ENCODE measurements around the gene HDAC9.

HDAC9 gene

DNA sequence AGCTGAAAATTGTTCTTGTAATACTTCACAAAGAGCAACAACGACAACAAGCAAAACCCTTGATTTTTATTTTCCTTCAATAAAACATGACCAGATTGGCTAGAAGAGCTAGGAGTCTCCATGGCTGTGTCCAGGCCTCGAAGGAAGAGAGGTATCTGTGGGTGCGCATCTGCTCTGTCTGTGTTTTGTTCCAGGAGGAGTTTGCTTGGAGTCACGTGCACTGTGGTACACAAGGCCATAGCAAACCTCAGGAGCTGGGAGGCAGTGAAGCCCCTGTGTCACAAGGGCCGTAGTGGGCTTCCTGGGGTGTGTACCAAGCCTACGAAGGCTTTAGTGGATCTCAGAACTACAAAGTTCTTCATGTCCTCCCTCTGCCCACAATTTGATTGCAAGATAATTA, 350.2 kb downstream of the HDAC9 start:
- DNase-seq (ENCODE audit: low spot score), result no peak

DNA sequence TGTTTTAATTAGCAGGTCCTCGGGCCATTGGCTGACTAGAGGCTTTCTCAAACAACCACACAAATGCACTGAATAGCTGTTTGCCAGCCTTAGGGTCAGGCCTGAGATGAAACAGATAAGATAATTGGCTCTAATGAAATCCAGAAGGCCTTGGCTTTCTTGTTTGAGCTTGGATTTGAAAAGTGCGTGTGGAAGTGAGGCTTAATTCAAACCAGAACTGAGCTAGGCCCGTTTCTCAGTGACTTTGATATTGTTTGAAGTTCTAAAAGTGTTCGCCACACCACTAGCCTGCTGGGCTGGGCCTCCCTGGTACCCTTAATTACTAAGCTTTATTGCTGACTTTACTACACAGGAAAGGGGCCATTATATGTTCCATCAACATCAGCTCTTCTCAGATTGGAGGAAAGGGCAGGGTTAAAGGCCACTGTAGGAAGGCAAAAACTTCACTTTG, 351.2 kb downstream of the HDAC9 start:
- no peak for DNase-seq (ENCODE audit: low spot score)

DNA sequence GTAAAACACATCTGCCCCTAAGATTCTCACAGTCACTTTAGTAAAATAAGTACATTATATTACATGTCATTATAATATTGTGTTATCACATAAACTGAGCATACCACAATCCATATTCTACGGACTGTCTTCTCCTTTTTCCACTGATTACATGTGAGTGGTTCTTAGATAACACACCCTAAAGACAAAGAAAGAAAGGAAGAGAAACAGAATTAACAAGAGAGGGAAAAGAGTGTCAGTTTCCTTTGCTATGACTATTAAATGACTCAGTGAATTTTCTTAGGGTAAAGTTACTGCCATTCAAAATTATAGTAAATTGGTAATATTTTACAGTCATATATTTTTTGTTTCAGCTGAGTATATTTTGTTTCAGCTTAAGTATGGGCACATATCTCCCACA, 353.6 kb downstream of the HDAC9 start:
- DNase-seq (ENCODE audit: low spot score), result no peak

DNA sequence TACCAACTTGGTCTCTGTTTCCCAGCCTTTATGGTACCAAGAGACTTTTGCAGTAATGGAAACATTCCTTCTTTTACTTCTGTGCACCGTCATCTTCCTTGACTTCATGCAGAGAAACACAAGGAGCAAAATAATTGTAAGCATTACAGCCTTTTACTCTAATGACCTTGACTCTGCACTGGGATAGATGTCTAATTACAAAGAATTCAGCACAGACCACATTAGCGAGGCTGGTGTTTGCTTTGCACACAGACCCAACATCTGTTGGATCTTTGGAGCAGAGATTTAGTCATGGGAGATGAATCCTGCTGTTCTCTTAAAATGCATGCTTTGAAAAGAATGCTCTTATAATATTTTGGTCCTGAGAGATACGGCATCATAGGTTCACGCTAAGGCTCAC, 360.2 kb downstream of the HDAC9 start:
- no peak for DNase-seq (ENCODE audit: low spot score)

DNA sequence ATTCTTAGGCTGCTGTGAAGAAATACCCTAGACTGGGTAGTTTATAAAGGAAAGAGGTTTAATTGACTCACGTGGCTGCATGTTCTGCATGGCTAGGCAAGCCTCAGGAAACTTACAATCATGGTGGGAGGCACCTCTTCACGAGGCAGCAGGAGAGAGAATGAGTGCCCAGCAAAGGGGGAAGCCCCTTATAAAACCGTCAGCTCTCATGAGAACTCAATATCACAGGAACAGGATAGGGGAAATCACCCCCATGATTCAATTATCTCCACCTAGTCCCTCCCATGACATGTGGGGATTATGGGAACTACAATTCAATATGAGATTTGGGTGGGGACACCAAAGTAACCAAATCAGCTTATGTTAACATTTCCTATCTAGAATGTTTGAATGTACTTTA, 362.7 kb downstream of the HDAC9 start:
- no peak for DNase-seq (ENCODE audit: low spot score)

DNA sequence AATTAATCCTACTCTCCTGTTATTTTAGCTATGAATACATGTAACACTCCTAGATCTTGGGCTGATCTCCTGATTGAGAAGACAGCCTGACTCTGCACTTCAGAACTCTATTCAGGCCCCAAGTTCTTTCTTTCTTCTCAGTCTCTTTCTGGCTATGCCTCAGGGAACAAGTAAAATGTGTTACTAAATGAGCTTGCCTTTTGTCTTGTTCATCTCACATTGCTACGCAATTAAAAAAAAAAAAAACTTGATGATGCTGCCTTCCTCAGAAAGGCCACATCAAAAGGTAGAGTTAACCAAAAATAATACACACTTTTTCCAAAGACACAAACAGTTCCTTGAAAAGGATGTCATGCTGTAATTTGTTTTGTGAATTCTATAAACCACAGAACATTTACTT, 363.8 kb downstream of the HDAC9 start:
- no peak for DNase-seq (ENCODE audit: low spot score)

DNA sequence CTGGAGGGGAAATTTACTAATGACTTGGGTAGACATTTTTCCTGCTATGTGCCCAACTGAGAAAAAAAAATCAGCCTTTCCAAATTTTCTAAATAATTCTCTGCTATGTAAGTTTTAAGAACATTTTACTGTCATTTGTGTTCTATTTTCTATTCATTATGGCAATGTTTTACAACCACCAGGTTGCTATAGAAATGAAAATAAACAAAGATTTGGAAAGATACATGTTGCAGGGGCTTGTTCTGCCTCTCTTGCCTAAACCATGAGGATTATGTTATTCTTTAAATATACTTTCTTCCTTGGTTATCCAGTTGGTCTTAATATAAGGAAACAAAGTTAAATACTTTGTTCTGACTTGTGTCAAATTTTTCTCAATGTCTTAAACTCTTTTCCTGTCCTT, 364.7 kb downstream of the HDAC9 start:
- DNase-seq (ENCODE audit: low spot score), result no peak

DNA sequence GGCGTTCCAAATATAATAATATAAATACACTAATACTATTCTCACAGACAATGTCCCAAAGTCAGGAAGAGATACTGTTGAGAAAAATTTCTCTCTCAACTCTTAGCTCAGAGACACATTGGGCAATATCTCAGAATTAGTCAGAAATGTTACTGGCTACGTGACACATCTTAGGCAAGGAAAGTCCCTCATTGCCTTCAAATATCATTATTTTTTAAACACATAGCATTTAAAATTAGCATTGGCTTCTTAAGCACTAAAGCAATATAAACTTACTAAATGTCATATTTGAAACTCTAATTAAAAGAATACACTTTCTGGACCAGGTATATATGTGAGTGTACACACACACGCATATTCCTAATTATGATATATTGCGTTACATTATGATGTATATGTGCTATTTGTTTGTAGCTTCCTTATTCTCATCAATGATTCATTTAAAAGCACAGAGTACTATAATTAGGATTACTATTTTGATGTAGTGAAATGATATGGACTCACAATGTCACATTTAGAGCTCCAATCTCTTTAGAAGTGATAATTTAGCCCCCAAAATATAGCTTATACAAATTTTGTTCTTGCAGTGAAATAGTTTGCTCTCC, 366.1 kb downstream of the HDAC9 start:
- DNase-seq (ENCODE audit: low spot score), result no peak

DNA sequence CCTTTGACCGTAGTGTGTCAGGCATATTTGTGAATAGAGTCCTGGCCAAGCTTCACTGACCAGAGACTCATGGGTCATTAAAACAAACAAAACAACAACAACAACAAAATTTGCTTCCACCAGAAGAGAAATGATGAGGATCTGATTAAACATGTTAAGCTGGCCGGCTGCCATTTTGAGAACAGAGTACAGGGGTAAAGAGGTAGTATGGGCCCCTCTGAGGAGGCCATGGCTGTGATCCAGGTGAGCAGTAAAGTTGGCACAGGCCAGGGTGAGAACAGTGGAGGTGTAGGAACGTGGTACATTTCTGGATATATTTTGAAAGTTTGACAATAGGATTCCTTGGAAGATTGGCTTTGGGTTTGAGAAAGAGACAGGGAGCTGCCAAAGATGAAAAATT, 369.4 kb downstream of the HDAC9 start:
- no peak for DNase-seq (ENCODE audit: low spot score)

DNA sequence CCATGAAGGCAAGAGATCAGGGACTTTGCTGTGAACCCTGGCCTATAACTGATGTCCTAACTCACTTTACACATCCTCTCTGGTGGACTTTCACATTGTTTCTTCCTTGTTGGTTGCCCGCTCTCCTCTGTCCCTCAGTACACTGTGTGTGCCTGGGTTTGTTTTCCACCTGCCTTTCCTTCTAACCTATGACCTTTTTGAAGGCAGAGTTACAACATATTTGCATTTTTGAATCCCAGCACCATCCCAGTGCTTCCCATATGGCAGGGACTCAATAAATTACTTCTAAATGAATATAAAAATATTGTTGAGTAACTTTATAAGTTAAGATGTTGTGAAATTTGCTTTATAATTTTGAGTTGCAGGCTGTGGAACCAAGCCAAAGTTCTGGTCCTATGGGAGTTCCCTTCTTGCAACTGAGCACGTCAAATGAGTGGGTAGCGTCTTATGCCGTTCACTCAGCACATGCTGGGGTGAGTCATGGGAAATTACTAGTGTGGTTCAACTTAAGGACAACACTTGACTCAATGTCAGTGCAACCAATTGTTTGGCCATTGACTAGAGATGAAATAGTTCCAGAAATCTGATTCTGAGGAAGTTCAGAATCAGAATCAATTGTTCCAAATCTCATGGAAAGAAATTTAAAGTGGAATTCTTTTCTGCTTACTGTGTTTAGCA, 370.9 kb downstream of the HDAC9 start:
- DNase-seq (ENCODE audit: low spot score), result peak; percentile 87

DNA sequence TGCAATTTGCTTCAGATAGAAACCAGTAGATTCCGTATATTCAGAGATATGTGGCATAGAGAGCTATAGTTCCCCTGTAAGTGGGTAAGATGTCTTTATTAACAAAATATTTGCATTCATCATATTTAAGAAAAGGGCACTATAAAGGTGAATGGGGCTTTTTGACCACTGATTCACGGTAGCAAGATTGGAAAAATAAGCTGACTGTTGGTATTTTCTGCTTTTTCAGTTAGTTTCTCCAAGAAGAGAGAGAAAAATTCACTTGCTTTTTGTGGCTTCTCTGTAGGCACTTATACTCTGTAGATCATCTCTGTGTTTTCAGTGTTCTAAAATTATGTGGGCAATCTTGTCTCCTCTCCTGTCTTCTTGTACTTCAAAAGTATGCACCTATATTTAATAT, 376.8 kb downstream of the HDAC9 start:
- no peak for DNase-seq (ENCODE audit: low spot score)

DNA sequence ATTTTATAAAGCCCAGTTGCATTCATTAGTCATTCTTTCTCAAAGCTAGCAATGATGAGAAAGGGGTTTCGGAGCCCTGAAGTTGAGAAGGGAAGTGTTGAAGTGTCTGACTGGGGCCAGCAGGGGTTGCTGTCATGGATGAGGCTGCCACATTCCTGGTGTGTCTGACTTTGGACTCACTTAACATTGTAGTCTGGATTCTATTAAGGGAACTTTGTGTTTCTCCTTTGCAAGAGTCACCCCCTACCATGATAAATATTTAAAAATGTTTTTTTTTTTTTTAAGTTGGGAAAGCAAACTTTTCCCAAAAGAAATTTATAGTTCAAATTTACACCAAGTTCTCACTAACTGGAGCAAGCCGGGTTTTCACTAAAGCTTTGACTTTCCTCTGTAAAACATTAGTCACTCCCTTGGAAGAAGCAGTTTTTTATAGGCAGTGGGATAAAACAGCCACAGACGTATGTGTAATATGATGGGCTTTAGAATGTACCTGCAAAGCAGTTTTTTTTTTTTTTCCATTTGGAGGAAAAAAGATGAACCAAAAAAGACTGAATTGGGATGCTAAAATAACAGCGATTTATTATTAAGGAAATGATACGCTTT, 378.3 kb downstream of the HDAC9 start:
- peak; percentile 17 for DNase-seq (ENCODE audit: low spot score)

DNA sequence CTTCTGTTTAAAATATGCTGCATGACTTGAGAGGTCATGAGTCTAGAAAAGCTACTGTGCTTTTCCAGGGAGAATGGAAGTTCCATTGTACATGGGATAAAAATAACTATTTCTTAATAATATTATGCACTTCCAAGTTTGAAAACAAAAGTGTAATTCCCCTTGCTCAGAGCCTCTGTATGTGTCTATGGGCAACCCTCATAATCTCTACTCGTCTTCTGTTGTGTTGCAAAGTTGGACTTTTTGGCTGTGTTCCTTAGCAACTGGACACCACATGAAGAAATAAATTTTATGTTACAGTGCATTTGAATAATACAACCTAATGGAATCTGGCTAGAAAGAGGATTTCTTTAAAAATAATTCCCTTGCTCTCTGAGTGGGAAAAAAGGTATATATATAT, 379.3 kb downstream of the HDAC9 start:
- no peak for DNase-seq (ENCODE audit: low spot score)

DNA sequence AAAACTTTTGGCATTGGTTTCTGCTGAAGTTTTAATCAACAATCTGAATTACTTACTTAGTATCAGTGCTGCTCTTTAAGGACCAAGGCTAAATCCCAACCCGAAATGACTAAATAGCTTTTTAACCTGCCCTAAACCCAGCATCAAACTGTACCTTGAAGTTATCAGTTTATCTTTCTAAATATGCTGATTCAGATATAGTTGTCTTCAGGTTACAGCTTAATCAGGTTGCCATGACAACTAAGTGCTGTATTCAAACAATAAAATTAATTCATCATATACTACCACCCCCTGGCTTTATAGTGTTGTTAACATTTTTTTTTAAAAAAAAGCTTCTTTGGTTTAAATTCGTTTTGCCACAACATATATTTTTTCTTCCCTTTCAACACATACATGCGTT, 382.3 kb downstream of the HDAC9 start:
- DNase-seq (ENCODE audit: low spot score), result no peak

DNA sequence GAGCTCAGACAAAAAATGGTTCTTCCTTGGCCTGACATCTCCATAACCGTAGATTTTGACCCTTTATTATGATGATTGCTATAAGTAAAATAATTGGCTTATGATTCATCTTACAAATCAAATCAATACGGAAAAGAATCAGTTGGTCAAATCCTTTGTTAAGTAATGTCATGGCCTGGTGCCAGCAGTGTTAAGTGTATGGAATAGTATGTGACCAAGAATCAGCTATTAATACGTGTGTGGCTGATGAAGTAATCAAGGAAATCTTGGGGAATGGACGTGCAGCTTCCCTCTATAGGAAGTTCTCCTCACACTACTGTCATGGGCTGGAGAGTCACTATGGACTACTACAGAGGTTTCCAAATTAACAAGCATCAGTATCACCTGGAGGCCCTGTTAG, 391.3 kb downstream of the HDAC9 start:
- DNase-seq (ENCODE audit: low spot score), result no peak

DNA sequence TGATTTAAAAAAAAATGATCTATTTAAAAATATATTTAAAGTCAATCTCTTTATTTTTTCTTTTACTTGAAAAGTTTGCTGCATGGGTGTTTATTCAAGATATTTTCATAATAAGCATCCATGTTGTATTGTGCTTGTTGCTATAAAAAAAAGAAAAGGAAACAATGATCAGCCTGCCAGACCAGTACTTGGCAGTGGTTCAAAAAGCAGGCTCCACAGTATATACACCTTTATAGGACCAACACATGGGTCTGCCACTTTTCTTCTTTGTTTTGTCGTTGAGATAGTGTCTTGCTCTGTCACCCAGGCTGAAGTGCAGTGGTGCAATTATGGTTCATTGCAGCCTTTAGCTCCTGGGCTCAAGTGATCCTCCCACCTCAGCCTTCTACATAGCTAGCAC, 393.9 kb downstream of the HDAC9 start:
- no peak for DNase-seq (ENCODE audit: low spot score)

DNA sequence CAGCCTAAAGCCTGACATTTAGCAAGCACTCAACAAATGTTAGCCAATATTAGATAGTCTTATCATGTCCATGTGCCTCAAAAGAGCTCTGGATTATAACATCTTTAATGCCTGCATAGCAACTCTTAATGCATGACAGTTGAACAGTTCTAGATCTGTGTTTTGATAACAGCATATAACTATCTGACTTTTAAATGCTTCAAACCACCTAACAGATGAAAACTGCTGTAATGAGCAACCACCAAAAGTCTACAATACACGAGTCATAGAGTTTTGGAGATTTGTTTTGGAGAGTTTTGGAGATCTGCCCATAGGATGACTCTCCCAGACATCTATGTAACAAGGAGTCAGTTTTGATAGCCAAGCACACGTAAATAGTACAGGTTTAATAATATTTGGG, 394.6 kb downstream of the HDAC9 start:
- DNase-seq (ENCODE audit: low spot score), result peak; percentile 32

DNA sequence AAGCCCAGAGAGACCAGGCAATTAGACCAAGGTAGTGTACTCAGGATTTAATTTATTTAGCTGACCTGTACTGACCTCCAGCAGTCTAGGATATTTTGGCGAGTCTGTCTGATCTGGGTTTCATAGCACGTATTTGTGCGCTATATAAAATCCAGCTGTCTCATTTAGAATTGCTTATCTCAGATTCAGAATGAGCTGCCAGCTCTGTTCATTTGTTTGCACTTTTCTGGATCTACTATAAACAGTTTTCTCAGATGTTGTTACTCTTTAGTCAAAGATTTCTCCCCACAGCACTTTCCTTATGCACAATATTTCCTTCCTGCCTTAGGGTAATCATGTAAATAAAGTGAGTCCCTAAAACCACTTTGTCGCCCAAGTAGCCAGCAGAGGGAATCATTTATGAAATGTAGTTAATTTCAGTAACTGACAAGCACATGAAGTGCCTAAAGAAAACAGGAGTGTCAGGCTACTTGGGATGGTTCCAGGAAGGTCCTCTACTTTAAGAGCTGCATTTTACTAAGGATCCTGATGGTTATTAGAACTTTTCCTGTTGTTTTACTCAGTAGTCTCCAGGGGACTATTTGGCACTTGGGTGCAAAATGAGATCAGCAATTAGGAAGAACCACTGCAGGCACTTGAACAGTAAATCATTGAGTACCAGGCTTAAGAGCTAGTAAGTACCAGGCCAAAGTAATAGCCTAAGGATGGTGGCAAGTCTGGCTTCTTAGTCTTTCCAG, 395.5 kb downstream of the HDAC9 start:
- DNase-seq (ENCODE audit: low spot score), result no peak

DNA sequence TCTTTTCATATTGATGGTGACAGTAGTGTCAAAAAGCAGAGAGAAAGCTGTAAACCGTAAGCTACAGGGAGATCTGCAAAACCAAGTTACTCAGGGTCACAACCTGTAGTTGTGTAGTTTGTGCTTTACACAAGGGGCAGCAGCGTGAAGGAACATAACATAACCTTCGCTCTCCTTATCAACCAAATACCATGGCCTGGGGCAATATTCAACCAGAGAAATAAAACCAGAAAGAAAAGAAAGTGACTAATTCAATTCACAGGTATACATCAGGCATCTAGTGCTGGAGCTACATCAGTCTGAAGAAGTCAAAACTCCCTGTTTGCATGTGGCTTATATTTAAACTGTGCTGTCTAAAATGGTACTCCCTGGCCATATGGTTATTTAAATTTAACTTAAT, 397.6 kb downstream of the HDAC9 start:
- no peak for DNase-seq (ENCODE audit: low spot score)

DNA sequence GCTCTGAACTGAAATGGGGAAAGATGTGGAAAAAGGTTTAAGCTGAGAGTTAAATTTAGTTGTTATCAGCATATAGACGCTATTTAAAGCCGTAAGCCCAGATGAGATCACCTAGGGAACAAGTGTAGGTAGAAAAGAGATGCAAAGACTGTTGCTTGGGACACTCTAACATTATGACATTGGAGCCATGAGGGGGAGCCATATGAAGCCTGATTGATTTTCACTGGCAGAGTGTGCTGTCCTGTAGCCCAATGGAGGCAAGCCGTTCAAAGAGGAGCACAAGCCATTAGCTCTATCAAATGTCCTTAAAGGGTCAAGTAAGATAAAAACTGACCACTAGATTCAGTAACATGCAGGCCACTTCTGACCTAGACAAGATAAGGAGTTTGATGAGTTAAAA, 398.6 kb downstream of the HDAC9 start:
- DNase-seq (ENCODE audit: low spot score), result no peak

DNA sequence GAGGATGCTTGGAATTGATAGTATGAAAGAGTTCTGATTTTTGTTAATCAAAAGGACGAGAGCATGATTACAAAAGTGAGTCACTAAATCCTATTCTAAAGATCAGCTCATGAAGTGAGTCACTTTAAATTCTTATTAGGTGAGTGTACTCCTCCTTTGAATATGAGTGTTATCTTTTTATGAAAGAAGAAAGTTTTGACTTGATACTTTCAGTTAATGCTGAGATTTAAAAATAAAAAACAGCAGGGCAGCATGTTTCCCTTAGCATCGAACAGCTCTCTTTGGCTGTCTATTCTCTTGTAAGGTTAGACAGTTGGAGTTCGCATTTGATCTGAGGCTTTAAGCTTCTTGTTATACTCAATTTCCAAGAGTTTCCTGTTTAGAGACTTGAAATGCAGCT, 399.9 kb downstream of the HDAC9 start:
- peak; percentile 87 for DNase-seq (ENCODE audit: low spot score)

DNA sequence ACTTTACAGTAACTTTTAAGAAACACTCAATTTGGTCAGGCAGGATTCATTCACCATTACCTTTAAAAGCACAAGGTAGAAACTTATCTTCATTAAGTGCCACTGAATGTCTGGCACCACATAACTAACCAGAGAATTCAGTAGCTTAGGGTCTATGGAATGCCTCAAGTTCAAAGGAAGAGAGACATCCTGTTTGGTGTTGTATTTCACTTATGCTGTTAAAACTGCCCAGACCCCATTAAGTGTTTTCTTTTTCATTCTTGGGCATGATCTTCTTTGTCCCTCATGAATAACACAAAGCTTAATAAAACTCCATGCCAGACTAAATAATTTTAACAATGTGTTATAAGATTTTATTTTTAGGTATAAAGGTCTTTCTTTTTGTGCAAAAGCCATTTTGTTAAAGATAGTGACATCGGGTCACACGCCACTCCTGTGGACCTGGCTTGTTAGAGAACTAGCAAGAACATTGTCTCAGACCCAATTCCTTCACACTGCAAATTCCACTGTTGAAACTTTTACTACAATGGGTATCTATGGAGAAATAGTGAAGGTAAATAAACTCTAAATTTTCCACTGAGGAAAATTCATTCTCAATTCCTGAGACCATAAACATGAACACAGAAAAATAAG, 400.9 kb downstream of the HDAC9 start:
- DNase-seq (ENCODE audit: low spot score), result no peak

DNA sequence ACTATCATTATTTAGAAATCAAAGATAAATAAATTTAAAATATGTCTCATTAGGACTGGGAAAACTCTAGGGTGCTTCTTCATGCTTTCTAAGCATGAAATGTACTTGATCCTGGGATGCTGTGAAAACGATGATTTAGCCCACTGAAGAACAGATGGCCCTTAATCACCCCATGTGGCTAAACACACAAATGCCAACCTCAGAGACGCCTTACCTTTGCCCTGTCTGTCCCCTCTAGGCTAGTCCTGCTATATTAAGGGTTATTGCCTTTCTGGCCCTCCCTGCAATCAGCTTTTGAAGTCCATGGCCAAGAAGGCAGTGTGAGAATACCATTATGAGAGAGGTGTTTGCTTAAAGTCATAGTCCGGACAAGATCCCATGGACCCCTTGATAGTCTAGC, 404.7 kb downstream of the HDAC9 start:
- no peak for DNase-seq (ENCODE audit: low spot score)

All from RKO (cell line).